H1 (cell line): ENCODE measurements around the gene ARHGEF7. TPM values are rescaled to one million over a fixed set of nuclear protein-coding genes. Genes with fewer than 3 reads are reported as not detected.

Experiments used
- CTCF ChIA-PET: fragments of 300-600 bp; sonication (Branson Sonifier 250); formaldehyde crosslinking; loops from one replicate; lab custom pipeline; 2021; ENCODE audit not compliant: partially characterized antibody; lab: Charles Lee
- POLR2A ChIA-PET: fragments of 300-600 bp; sonication (Branson Sonifier 250); formaldehyde crosslinking; loops from one replicate; lab custom pipeline; 2021; ENCODE audit warnings: inconsistent platforms; ENCODE audit not compliant: partially characterized antibody; lab: Charles Lee
- DNase-seq, 2 experiments: peaks; one replicate each; pipeline versions ENCODE4 v3.0.0 to v3.0.0-alpha.2; 2010 to 2022; ENCODE audit warnings: low spot score in 2 of 2, low read depth in 1 of 2, mixed read lengths in 1 of 2
- FAIRE-seq: peaks from 2 replicates; lab custom pipeline; 2011; peaks lifted over from hg19 to GRCh38; lab: Jason Lieb, UNC
- H2AFZ ChIP-seq: 2 replicates; pipeline ENCODE4 v1.8.1; 2012; ENCODE audit warnings: low read length, inconsistent platforms
- H2AK5ac ChIP-seq: 2 replicates; pipeline ENCODE4 v1.6.1; 2013; ENCODE audit warnings: low read depth, low read length
- H2BK120ac ChIP-seq: replicated peaks from 2 replicates; pipeline ENCODE3; 2013; ENCODE audit warnings: low read depth, low read length, inconsistent platforms
- H2BK12ac ChIP-seq: 2 replicates; pipeline ENCODE4 v1.6.1; 2013; ENCODE audit warnings: low read depth, low read length
- H2BK15ac ChIP-seq: 2 replicates; pipeline ENCODE4 v1.6.1; 2013; ENCODE audit warnings: low read length
- H2BK20ac ChIP-seq: 2 replicates; pipeline ENCODE4 v1.6.1; 2013; ENCODE audit warnings: low read length
- H2BK5ac ChIP-seq: 2 replicates; pipeline ENCODE4 v1.6.1; 2013; ENCODE audit warnings: low read depth, low read length
- H3K14ac ChIP-seq: 2 replicates; pipeline ENCODE4 v1.6.1; 2013; ENCODE audit warnings: inconsistent platforms; ENCODE audit not compliant: insufficient read length
- H3K18ac ChIP-seq: 2 replicates; pipeline ENCODE4 v1.6.1; 2013; ENCODE audit warnings: low read length; ENCODE audit errors: extremely low read depth
- H3K23ac ChIP-seq: 2 replicates; pipeline ENCODE4 v1.6.1; 2013; ENCODE audit warnings: inconsistent platforms; ENCODE audit not compliant: insufficient read length
- H3K23me2 ChIP-seq: 2 replicates; pipeline ENCODE4 v1.6.1; 2013; ENCODE audit warnings: low read depth, low read length
- H3K27ac ChIP-seq: 2 replicates; pipeline ENCODE4 v1.6.1; 2011; ENCODE audit warnings: low read depth, low read length, inconsistent platforms
- H3K27me3 ChIP-seq, 4 experiments: replicated peaks in 1 of 4; 1 replicate in 1 of 4; 2 replicates in 3 of 4; pipeline versions ENCODE4 v1.6.1 to v1.8.1; 2011 to 2013; ENCODE audit warnings: low read length in 3 of 4, mild to moderate bottlenecking in 3 of 4, inconsistent platforms in 2 of 4, mixed read lengths in 2 of 4, moderate library complexity in 1 of 4; ENCODE audit not compliant: control insufficient read depth in 3 of 4, insufficient read depth in 3 of 4; ENCODE audit errors: extremely low read depth in 1 of 4
- H3K36me3 ChIP-seq, 4 experiments: 2 replicates each; pipeline versions ENCODE4 v1.6.1 to v1.8.1; 2011 to 2013; ENCODE audit warnings: mild to moderate bottlenecking in 4 of 4, low read length in 3 of 4, moderate library complexity in 2 of 4, control low read depth in 1 of 4, inconsistent platforms in 1 of 4; ENCODE audit not compliant: insufficient read depth in 4 of 4, control insufficient read depth in 2 of 4
- H3K4ac ChIP-seq: replicated peaks from 2 replicates; pipeline ENCODE3; 2013; ENCODE audit warnings: low read length, low read depth, mixed read lengths, inconsistent platforms; ENCODE audit not compliant: insufficient read length
- H3K4me1 ChIP-seq, 4 experiments: replicated peaks in 1 of 4; 1 replicate in 1 of 4; 2 replicates in 3 of 4; pipeline versions ENCODE4 v1.6.1 to v1.8.1; 2011 to 2013; ENCODE audit warnings: low read length in 3 of 4, inconsistent platforms in 2 of 4, mixed read lengths in 1 of 4; ENCODE audit not compliant: insufficient read depth in 4 of 4, control insufficient read depth in 3 of 4
- H3K4me2 ChIP-seq, 2 experiments: 2 replicates each; pipeline versions ENCODE4 v1.6.1 to v1.8.1; 2011 to 2013; ENCODE audit warnings: low read depth in 2 of 2, low read length in 2 of 2, control low read depth in 1 of 2, inconsistent platforms in 1 of 2, mild to moderate bottlenecking in 1 of 2; ENCODE audit not compliant: insufficient read depth in 1 of 2
- H3K4me3 ChIP-seq, 4 experiments: fragments of 200-600, 300-600 bp in 1 of 4; sonication (generic), shearing (Covaris generic), sonication (Bioruptor Twin) in 1 of 4; 2 replicates each; pipeline versions ENCODE4 v1.5.1 to v1.8.1; 2011 to 2016; ENCODE audit warnings: low read length in 4 of 4, low read depth in 3 of 4, control low read depth in 2 of 4, inconsistent platforms in 2 of 4, mild to moderate bottlenecking in 2 of 4, mixed read lengths in 1 of 4, moderate library complexity in 1 of 4; ENCODE audit not compliant: insufficient read depth in 2 of 4; ENCODE audit errors: extremely low read depth in 1 of 4
- H3K56ac ChIP-seq: replicated peaks from 2 replicates; pipeline ENCODE3; 2013; ENCODE audit warnings: low read depth, mild to moderate bottlenecking, mixed read lengths, low read length, inconsistent platforms; ENCODE audit not compliant: insufficient read length
- H3K79me1 ChIP-seq: 2 replicates; pipeline ENCODE4 v1.6.1; 2013; ENCODE audit warnings: low read depth, low read length, control low read depth
- H3K79me2 ChIP-seq, 2 experiments: 2 replicates each; pipeline versions ENCODE4 v1.6.1 to v1.8.1; 2012 to 2013; ENCODE audit warnings: low read length in 2 of 2, mild to moderate bottlenecking in 2 of 2, inconsistent platforms in 1 of 2; ENCODE audit not compliant: insufficient read depth in 2 of 2, control insufficient read depth in 1 of 2
- H3K9ac ChIP-seq, 4 experiments: replicated peaks in 1 of 4; 1 replicate in 1 of 4; 2 replicates in 3 of 4; pipeline versions ENCODE4 v1.6.1 to v1.8.1; 2011 to 2013; ENCODE audit warnings: low read depth in 3 of 4, low read length in 3 of 4, control low read depth in 2 of 4, mild to moderate bottlenecking in 2 of 4, moderate library complexity in 2 of 4, inconsistent platforms in 1 of 4; ENCODE audit errors: extremely low read depth in 1 of 4
- H3K9me3 ChIP-seq, 2 experiments: 2 replicates each; pipeline versions ENCODE4 v1.6.1 to v1.8.1; 2012 to 2013; ENCODE audit warnings: mild to moderate bottlenecking in 2 of 2, moderate library complexity in 2 of 2, control low read depth in 1 of 2, inconsistent platforms in 1 of 2, low read depth in 1 of 2, low read length in 1 of 2, mixed read lengths in 1 of 2; ENCODE audit not compliant: insufficient read depth in 2 of 2
- H4K20me1 ChIP-seq, 2 experiments: replicated peaks in 1 of 2; 2 replicates each; pipeline versions ENCODE3 to v1.8.1; 2011 to 2013; ENCODE audit warnings: inconsistent platforms in 2 of 2, low read length in 2 of 2, mild to moderate bottlenecking in 1 of 2; ENCODE audit not compliant: insufficient read depth in 2 of 2, control insufficient read depth in 1 of 2
- H4K5ac ChIP-seq: 2 replicates; pipeline ENCODE4 v1.6.1; 2013; ENCODE audit warnings: low read length, low read depth, mixed read lengths, inconsistent platforms; ENCODE audit not compliant: insufficient read length
- H4K8ac ChIP-seq: 2 replicates; pipeline ENCODE4 v1.8.0; 2013; ENCODE audit warnings: mild to moderate bottlenecking, moderate library complexity, low read length, inconsistent platforms; ENCODE audit not compliant: insufficient read depth; ENCODE audit errors: extremely low read depth
- H4K91ac ChIP-seq: replicated peaks from 2 replicates; pipeline ENCODE3; 2013; ENCODE audit warnings: low read length, mixed read lengths, inconsistent platforms; ENCODE audit not compliant: insufficient read length
- PHF8 ChIP-seq: fragments of 200-600 bp; sonication (generic); conservative IDR thresholded peaks from 2 replicates; pipeline ENCODE4 v1.7.1; 2012; ENCODE audit warnings: low read depth, mild to moderate bottlenecking, inconsistent platforms, low read length, moderate library complexity
- WGBS, 2 experiments: shearing (Covaris generic) in 1 of 2; methylation state at CpG; one replicate each; pipeline versions ENCODE4 v1.1.6 to v1.1.7; 2013 to 2015; ENCODE audit warnings: low lambda C conversion rate in 2 of 2, mixed read lengths in 2 of 2, inconsistent platforms in 1 of 2, low coverage in 1 of 2, missing lambda C conversion rate in 1 of 2; ENCODE audit not compliant: insufficient replicate concordance in 2 of 2, insufficient coverage in 1 of 2, insufficient read length in 1 of 2; ENCODE audit errors: extremely low coverage in 1 of 2, missing lambda C conversion rate in 1 of 2; 5-methylcytosine and 5-hydroxymethylcytosine counted together
- polyA plus RNA-seq, 7 experiments: library from polyadenylated mRNA; depleted of rRNA in 3 of 7; stranded (reverse) in 5 of 7; unstranded in 2 of 7; fragments of >200 nt in 5 of 7; fragments of 200-250 nt in 2 of 7; gene quantifications; 1 replicate in 5 of 7; 2 replicates in 1 of 7; 4 replicates in 1 of 7; pipeline versions ENCODE4 v1.2.1 to v1.2.3, GENCODE V29; 2011 to 2013; ENCODE audit warnings: missing spikeins in 2 of 7, mixed read lengths in 2 of 7
- total RNA-seq: library from RNA; stranded (reverse); fragmentation: NEBNext Ultra II Directional; extraction: Animal tissue kit (Norgen Biotek cat#: 25700); gene quantifications from 2 replicates; pipeline ENCODE4 v1.2.1, GENCODE V29; 2021

Gene ARHGEF7
- total and polyA plus RNA-seq, 2 of the 8 experiments (the other 6 are each of a cell fraction or from before 2014, with no cell fraction given) = 26.2 to 56.5 TPM

GRCh38 chr13:111292710-111293485, 177.8 kb downstream of the ARHGEF7 start:
- Histone ChIP-seq H3K9me3 (no peaks in the 10 kb centered on the region), H3K4me3 (no peak overlapping the region), H2AFZ (no peak overlapping the region), H3K27ac (no peak overlapping the region), H3K79me2 (no peaks in the 10 kb centered on the region), H2BK5ac (no peak overlapping the region), H4K5ac (no peak overlapping the region), H3K14ac (no peak overlapping the region), H4K20me1 (peaks cover 0 to 4% of the 10 kb centered on the region in 2 experiments), H3K4me1 (no peaks in the 10 kb centered on the region), H4K8ac (no peak overlapping the region), H3K4me2 (no peak overlapping the region), H3K27me3 (no peaks in the 10 kb centered on the region), H3K56ac (no peak overlapping the region), H3K23ac (no peak overlapping the region), H2AK5ac (no peak overlapping the region), H2BK20ac (no peak overlapping the region), H3K9ac (no peak overlapping the region), H3K4ac (no peak overlapping the region), H2BK15ac (no peak overlapping the region), H3K79me1 (no peaks in the 10 kb centered on the region; the same call in 1 of the 2 replicates), H3K23me2 (no peaks in the 10 kb centered on the region), H2BK12ac (no peak overlapping the region), H4K91ac (no peak overlapping the region), H3K36me3 (peaks cover 2 to 29% (median 3%) of the 10 kb centered on the region in 4 experiments; a peak in 6 of 8 replicates), H3K18ac (no peak overlapping the region), H2BK120ac (no peak overlapping the region)
- FAIRE-seq (no peak), DNase-seq (no peak)
- WGBS, 2 experiments = 88% methylated on average over 13 of the region's 13 CpGs; no CpG with 5 or more reads in 1 of the 2 experiments
- CTCF ChIA-PET = interaction anchor here (1.3 kb wide), 1 partner anchor 25 kb away, joined by 4 read pairs; no protein-coding TSS in a partner anchor
- POLR2A ChIA-PET = no interaction called here
- TF ChIP-seq PHF8 = no peak
